SK-N-MC (cell line): Measurements from ENCODE around the gene ARMC9.

Source experiments
- EZH2 ChIP-seq: fragments of 200-600 bp; sonication (generic); IDR thresholded peaks from one replicate; pipeline ENCODE4 v1.6.1; 2017; ENCODE audit warnings: antibody characterized with exemption
- FOXP2 ChIP-seq: optimal IDR thresholded peaks from 2 replicates; pipeline ENCODE3; 2011; ENCODE audit warnings: mild to moderate bottlenecking, moderate library complexity; ENCODE audit not compliant: insufficient read depth; ENCODE audit errors: extremely low read length, control extremely low read depth
- POLR2AphosphoS5 ChIP-seq: IDR thresholded peaks from 2 replicates; pipeline ENCODE4 v1.6.1; 2012; ENCODE audit warnings: mild to moderate bottlenecking, low read depth, low read length, borderline replicate concordance

DNA sequence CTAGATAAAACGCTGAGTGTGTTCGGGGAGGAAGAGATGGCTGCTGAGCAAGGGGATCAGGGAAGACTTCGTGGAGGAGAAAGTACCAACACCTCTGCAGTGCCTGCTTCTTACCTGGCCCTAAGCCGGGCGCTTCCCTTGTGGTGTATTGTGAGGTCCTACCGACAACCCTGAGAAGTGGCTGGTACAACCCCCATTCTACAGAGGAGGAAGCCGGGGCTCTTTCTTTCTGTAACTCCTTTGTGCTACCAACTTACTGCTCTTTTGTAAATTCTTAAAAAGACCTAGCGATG is 96.9 kb downstream of the ARMC9 start:
- no peak for TF ChIP-seq POLR2AphosphoS5
- TF ChIP-seq EZH2, result no peak
- TF ChIP-seq FOXP2, result no peak
